GM12878 (cell line): ENCODE data around the gene FITM1. TPM values are rescaled to one million over a fixed set of nuclear protein-coding genes. Genes with fewer than 3 reads are reported as not detected.

Experiments used
- ATAC-seq: fragments of 200-7000 bp; cut with Tn5 transposase; 3 replicates; pipeline ENCODE4 v1.9.1; 2020; ENCODE audit warnings: mild to moderate bottlenecking, moderate library complexity
- BruUV-seq: library from RNA; stranded (reverse); fragments of 400-500 nt; replicated peaks from 2 replicates; lab custom pipeline; 2021; lab: Mats Ljungman, UMichigan
- CTCF ChIA-PET: fragments of 300-600 bp; sonication (Branson Sonifier 250); formaldehyde crosslinking; extraction: SDS; loops from one replicate; lab custom pipeline; 2021; ENCODE audit warnings: inconsistent platforms; lab: Yijun Ruan, JAX
- POLR2A ChIA-PET: fragments of 350-600 bp; formaldehyde crosslinking; extraction: SDS; loops from one replicate; lab custom pipeline; 2021; ENCODE audit warnings: inconsistent platforms; lab: Charles Lee
- RAD21 ChIA-PET: fragments of 300-600 bp; sonication (Branson Sonifier 250); formaldehyde crosslinking; loops from one replicate; lab custom pipeline; 2023; ENCODE audit warnings: antibody characterized with exemption; ENCODE audit not compliant: unreplicated experiment; lab: Charles Lee
- SMC1A ChIA-PET: fragments of 300-600 bp; sonication (Branson Sonifier 250); formaldehyde crosslinking; loops from one replicate; lab custom pipeline; 2023; ENCODE audit not compliant: unreplicated experiment, uncharacterized antibody; lab: Charles Lee
- DNase-seq: peaks from one replicate; pipeline ENCODE4 v3.0.0-alpha.2; 2011; ENCODE audit warnings: low read depth, low spot score
- FAIRE-seq: peaks from 3 replicates; lab custom pipeline; 2011; peaks lifted over from hg19 to GRCh38; lab: Jason Lieb, UNC
- H2AFZ ChIP-seq: 2 replicates; pipeline ENCODE4 v1.6.0; 2011; ENCODE audit warnings: low read depth, low read length, control low read depth; ENCODE audit not compliant: control insufficient read depth
- H3K27ac ChIP-seq: 2 replicates; pipeline ENCODE4 v1.5.1; 2011; ENCODE audit warnings: control low read depth; ENCODE audit not compliant: control insufficient read depth, insufficient read depth
- H3K27me3 ChIP-seq, 2 experiments: replicated peaks in 1 of 2; 2 replicates each; pipeline versions ENCODE4 v1.6.0 to v1.6.1; 2011; ENCODE audit warnings: low read length in 1 of 2; ENCODE audit not compliant: control insufficient read depth in 2 of 2, insufficient read depth in 2 of 2
- H3K36me3 ChIP-seq, 2 experiments: 2 replicates each; pipeline ENCODE4 v1.5.1; 2011; ENCODE audit warnings: low read length in 1 of 2; ENCODE audit not compliant: control insufficient read depth in 2 of 2, insufficient read depth in 2 of 2
- H3K4me1 ChIP-seq: 2 replicates; pipeline ENCODE4 v1.6.1; 2011; ENCODE audit warnings: mild to moderate bottlenecking, low read length, moderate library complexity, mixed read lengths; ENCODE audit not compliant: control insufficient read depth, insufficient read depth
- H3K4me2 ChIP-seq: 2 replicates; pipeline ENCODE4 v1.6.0; 2011; ENCODE audit warnings: control low read depth; ENCODE audit not compliant: control insufficient read depth, insufficient read depth
- H3K4me3 ChIP-seq: fragments of 200-600 bp; sonication (generic); 2 replicates; pipeline ENCODE4 v1.5.1; 2016
- H3K79me2 ChIP-seq: 2 replicates; pipeline ENCODE4 v1.6.0; 2011; ENCODE audit warnings: low read length; ENCODE audit not compliant: control insufficient read depth, insufficient read depth
- H3K9ac ChIP-seq: 2 replicates; pipeline ENCODE4 v1.8.0; 2011; ENCODE audit warnings: low read length, control low read depth, mixed read lengths; ENCODE audit not compliant: control insufficient read depth, insufficient read depth
- H3K9me3 ChIP-seq: replicated peaks from 3 replicates; pipeline ENCODE4 v1.5.1; 2011; ENCODE audit warnings: mild to moderate bottlenecking, low read length; ENCODE audit not compliant: control insufficient read depth, insufficient read depth
- H4K20me1 ChIP-seq: 2 replicates; pipeline ENCODE4 v1.6.0; 2011; ENCODE audit not compliant: control insufficient read depth, insufficient read depth
- BHLHE40 ChIP-seq, 2 experiments: fragments of 450-650 bp in 1 of 2; IDR thresholded peaks; 2 replicates each; pipeline ENCODE4 v1.6.1; 2011 to 2017; ENCODE audit warnings: low read depth in 2 of 2, borderline replicate concordance in 1 of 2, improper control_type of control experiment in 1 of 2, low read length in 1 of 2, mild to moderate bottlenecking in 1 of 2
- CHD2 ChIP-seq: IDR thresholded peaks from 2 replicates; pipeline ENCODE4 v1.6.1; 2011; ENCODE audit warnings: low read depth, low read length, improper control_type of control experiment, borderline replicate concordance
- GATAD2B ChIP-seq: fragments of 450-650 bp; conservative IDR thresholded peaks from 2 replicates; pipeline ENCODE4 v1.6.1; 2017; ENCODE audit warnings: low read depth, mild to moderate bottlenecking, moderate library complexity
- IRF4 ChIP-seq: IDR thresholded peaks from 2 replicates; pipeline ENCODE4 v1.6.1; 2011; ENCODE audit warnings: low read depth, low read length
- NR2F1 ChIP-seq: fragments of 450-650 bp; conservative IDR thresholded peaks from 2 replicates; pipeline ENCODE4 v1.6.1; 2017; ENCODE audit warnings: mild to moderate bottlenecking
- POLR2AphosphoS5 ChIP-seq: IDR thresholded peaks from 2 replicates; pipeline ENCODE4 v1.6.1; 2011; ENCODE audit warnings: mild to moderate bottlenecking, low read length, inconsistent platforms
- SMC3 ChIP-seq: IDR thresholded peaks from 2 replicates; pipeline ENCODE4 v1.6.1; 2011; ENCODE audit warnings: low read length, improper control_type of control experiment, borderline replicate concordance
- WGBS: methylation state at CpG from one replicate; pipeline ENCODE4 v1.1.6; 2016; ENCODE audit warnings: low lambda C conversion rate; ENCODE audit not compliant: insufficient replicate concordance, insufficient coverage; ENCODE audit errors: missing lambda C conversion rate; 5-methylcytosine and 5-hydroxymethylcytosine counted together
- in situ Hi-C: fragments of 300-500 bp; cut with MboI; formaldehyde crosslinking; loops from 9 replicates; pipeline ENCODE4 v1.14.3; 2018; ENCODE audit warnings: mixed read lengths
- intact Hi-C: fragments of 100-400 bp; cut with micrococcal nuclease; formaldehyde crosslinking; loops from one replicate; pipeline ENCODE4 v1.14.2; 2022; ENCODE audit not compliant: unreplicated experiment
- polyA plus RNA-seq, 11 experiments: library from polyadenylated mRNA; depleted of rRNA in 4 of 11; unstranded in 6 of 11; stranded (reverse) in 5 of 11; fragments of >200 nt; fragmentation: Nextera tagmentation in 4 of 11; fragmentation: Illumina TruSeq in 1 of 11; extraction: Ambion mirVana in 4 of 11; extraction: Trizol in 1 of 11; gene quantifications; 1 replicate in 1 of 11; 2 replicates in 10 of 11; pipeline versions ENCODE4 v1.2.1 to v1.2.3, GENCODE V29; 2011 to 2016; ENCODE audit warnings: inconsistent platforms in 2 of 11, missing spikeins in 2 of 11, low read depth in 1 of 11
- total RNA-seq, 4 experiments: library from RNA; depleted of rRNA in 3 of 4; stranded (reverse); fragments of >200 nt in 3 of 4; fragmentation: Illumina TruSeq in 1 of 4; extraction: Trizol in 1 of 4; gene quantifications; 2 replicates each; pipeline versions ENCODE4 v1.2.1 to v1.2.3, GENCODE V29; 2013 to 2021

FITM1 gene
- total and polyA plus RNA-seq, 10 of the 15 experiments (the other 5 are each of a cell fraction or from before 2014, with no cell fraction given), result 0.11 to 1.9 (median 0.45) TPM; not detected in 2

DNA sequence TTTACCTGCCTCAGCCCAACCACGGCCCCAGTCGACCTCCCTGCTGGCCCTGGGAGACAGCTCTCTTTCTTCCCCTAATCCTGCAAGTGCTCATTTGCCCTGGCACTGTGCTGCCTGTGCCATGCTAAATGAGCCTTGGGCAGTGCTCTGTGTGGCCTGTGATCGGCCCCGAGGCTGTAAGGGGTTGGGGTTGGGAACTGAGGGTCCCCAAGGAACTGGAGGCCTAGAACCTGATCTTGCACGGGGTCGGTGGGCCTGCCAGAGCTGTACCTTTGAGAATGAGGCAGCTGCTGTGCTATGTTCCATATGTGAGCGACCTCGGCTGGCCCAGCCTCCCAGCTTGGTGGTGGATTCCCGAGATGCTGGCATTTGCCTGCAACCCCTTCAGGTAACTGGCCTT is 19.6 kb downstream of the FITM1 start:
- no peak for DNase-seq
- ChIA-PET RAD21 (interaction anchor here (0.8 to 1.4 kb wide), 3 partner anchors 12 to 35 kb away, joined by 3 read pairs; partner anchors contain the start of genes DCAF11, IRF9, NRL and PSME1), SMC1A (interaction anchor here (1.0 to 3.6 kb wide), 4 partner anchors 11 to 62 kb away, joined by 3 to 22 read pairs (median 5); partner anchors contain the start of genes DCAF11, IRF9 and NRL), CTCF (interaction anchor here (1.1 to 8.2 kb wide), 3 partner anchors 10 to 42 kb away, joined by 3 to 63 read pairs (median 6); partner anchors contain the start of gene IRF9), POLR2A (interaction anchor here (0.5 to 5.8 kb wide), 8 partner anchors 9 to 1088 kb away, joined by 3 to 84 read pairs (median 4); partner anchors contain the start of genes DCAF11, EMC9, IRF9 and NRL)
- H3K79me2 ChIP-seq, result peaks cover 43% of the 10 kb centered on the region
- H4K20me1 ChIP-seq, result no peaks in the 10 kb centered on the region
- H3K9ac ChIP-seq, result no peak overlapping the region
- TF ChIP-seq POLR2AphosphoS5 (peak; percentile 0; the same call in 1 of the 2 replicates), GATAD2B (no peak)
- H3K36me3 ChIP-seq, result peaks cover 20 to 25% of the 10 kb centered on the region in 2 experiments; a peak in 3 of 4 replicates
- H3K4me3 ChIP-seq, result no peak overlapping the region
- BruUV-seq, result no TSS peak
- in situ Hi-C loops (no loop called here), intact Hi-C loops (no loop called here)
- H3K27ac ChIP-seq, result no peak overlapping the region
- 99% methylated on average over 9 of the region's 9 CpGs for WGBS
- FAIRE-seq, result no peak
- no peak for ATAC-seq
- no peak overlapping the region for H2AFZ ChIP-seq
- no peaks in the 10 kb centered on the region for H3K27me3 ChIP-seq
- no peaks in the 10 kb centered on the region for H3K4me1 ChIP-seq
- no peak overlapping the region for H3K4me2 ChIP-seq
- no peaks in the 10 kb centered on the region; the same call in 2 of the 3 replicates for H3K9me3 ChIP-seq

DNA sequence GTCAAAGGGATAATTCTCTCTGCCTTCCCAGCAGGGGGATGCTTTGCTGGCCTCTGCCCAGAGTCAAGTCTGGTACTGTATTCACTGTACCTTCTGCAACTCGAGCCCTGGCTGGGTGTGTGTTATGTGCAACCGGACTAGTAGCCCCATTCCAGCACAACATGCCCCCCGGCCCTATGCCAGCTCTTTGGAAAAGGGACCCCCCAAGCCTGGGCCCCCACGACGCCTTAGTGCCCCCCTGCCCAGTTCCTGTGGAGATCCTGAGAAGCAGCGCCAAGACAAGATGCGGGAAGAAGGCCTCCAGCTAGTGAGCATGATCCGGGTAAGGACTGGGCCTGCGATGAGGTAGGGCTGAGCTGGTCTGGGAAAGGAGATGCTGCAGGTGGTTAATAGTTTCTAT is 20.1 kb downstream of the FITM1 start:
- FAIRE-seq (no peak), ATAC-seq (no peak), DNase-seq (no peak)
- Histone ChIP-seq H3K79me2 (peaks cover 38% of the 10 kb centered on the region), H3K27me3 (no peaks in the 10 kb centered on the region), H3K4me2 (no peak overlapping the region), H3K4me1 (no peaks in the 10 kb centered on the region), H3K36me3 (peaks cover 24 to 28% of the 10 kb centered on the region in 2 experiments), H4K20me1 (no peaks in the 10 kb centered on the region), H3K4me3 (no peak overlapping the region), H3K9ac (no peak overlapping the region), H2AFZ (no peak overlapping the region), H3K27ac (no peak overlapping the region), H3K9me3 (no peaks in the 10 kb centered on the region; the same call in 2 of the 3 replicates)
- POLR2A ChIA-PET, result interaction anchor here (0.5 to 5.8 kb wide), 8 partner anchors 9 to 72 kb away, joined by 3 to 84 read pairs (median 3); partner anchors contain the start of genes DCAF11, EMC9, IRF9 and NRL
- SMC1A ChIA-PET, result interaction anchor here (2.4 to 3.6 kb wide), 2 partner anchors 11 to 35 kb away, joined by 7 to 22 read pairs; partner anchors contain the start of genes DCAF11, IRF9 and NRL
- 83% methylated on average over 9 of the region's 9 CpGs for WGBS
- BruUV-seq, result no TSS peak
- RAD21 ChIA-PET, result interaction anchor here (1.4 kb wide), 1 partner anchor 11 kb away, joined by 3 read pairs; the partner anchor contains the start of gene IRF9
- TF ChIP-seq CHD2 (no peak), BHLHE40 (IDR thresholded peaks at IDR 0.05; ENCODE audit: borderline replicate concordance in 1 of 2, low read depth in 2 of 2, low read length in 1 of 2) (no peak), IRF4 (no peak), SMC3 (no peak), NR2F1 (no peak)
- CTCF ChIA-PET, result interaction anchor here (1.1 to 8.2 kb wide), 3 partner anchors 10 to 42 kb away, joined by 3 to 63 read pairs (median 6); partner anchors contain the start of gene IRF9
- in situ Hi-C loops, result no loop called here
- intact Hi-C loops, result no loop called here
